IPS-NIHi7 (cell line): ENCODE data around the gene WDFY4.

Experiments used
- DNase-seq: peaks from one replicate; pipeline ENCODE4 v3.0.0; 2012; ENCODE audit warnings: mixed read lengths; ENCODE audit errors: extremely low spot score

WDFY4 gene

DNA sequence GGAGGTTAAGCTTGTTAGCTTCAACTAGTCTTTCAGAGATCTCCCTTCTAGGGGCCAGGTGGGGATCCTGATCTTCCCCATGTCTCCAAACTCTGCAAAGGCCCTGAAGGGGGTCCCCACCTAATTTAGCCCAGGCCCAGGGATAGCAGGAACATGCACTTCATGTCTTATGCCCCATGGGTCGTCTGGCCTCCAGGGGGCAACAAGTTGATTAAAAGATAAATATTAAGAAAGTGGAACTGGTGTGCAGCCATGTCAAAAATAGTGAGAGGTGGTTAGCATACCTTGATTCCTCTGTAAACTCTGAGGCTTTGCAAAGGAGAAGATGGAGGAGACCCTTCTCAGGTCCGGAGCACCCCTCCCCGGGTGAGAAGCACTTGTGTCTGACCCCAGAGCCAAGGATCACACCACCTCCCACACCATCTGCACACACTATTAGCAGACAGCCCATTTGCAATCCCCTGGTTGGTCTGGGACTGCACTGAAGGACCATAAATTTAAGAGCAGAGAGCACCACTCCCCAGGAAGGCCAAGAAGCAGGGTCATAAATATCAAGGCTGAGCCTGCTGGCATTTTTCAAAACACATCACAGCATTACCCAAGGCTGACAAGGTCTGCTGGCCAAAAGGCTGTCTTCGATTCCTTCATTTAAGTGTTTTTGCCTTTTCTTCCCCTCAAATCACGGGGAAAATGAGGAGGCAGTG lies 299.1 kb downstream of the WDFY4 start:
- DNase-seq = no peak

DNA sequence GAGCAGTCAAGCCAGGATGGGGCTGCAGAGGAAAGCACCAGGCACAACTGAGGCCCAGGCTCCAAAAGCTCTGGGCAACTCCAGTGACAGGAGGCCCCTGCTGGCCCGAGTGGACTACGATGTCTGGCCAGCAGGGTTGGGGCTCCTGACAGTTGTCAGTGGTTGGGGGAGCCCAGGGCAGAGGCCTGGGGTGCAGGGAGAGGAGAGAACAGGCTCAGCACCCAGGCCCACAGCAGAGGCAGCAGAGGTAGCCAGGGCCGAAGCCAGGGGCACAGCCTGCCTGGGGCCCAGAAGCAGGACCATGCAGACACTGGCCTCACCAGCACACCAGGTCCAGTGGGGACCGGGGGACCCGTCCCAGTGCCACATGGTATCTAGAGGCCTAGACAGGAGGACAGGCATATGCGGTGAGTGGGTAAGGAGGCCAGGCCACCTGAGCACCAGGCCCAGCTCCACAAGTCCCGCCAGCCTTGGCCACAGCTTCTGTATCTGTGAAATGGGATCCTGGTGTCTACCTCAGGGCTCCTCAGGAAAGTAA lies 301.0 kb downstream of the WDFY4 start:
- no peak for DNase-seq

GRCh38 chr10:48990226-48990625 lies 305.6 kb downstream of the WDFY4 start:
- no peak for DNase-seq

- no peak for DNase-seq
Observed at GRCh38 chr10:48993627-48994026, 309.0 kb downstream of the WDFY4 start.

- DNase-seq = no peak
Observed at GRCh38 chr10:48996329-48996728, 311.7 kb downstream of the WDFY4 start.

- no peak for DNase-seq
Observed at GRCh38 chr10:48999346-48999745, 314.7 kb downstream of the WDFY4 start.

DNA sequence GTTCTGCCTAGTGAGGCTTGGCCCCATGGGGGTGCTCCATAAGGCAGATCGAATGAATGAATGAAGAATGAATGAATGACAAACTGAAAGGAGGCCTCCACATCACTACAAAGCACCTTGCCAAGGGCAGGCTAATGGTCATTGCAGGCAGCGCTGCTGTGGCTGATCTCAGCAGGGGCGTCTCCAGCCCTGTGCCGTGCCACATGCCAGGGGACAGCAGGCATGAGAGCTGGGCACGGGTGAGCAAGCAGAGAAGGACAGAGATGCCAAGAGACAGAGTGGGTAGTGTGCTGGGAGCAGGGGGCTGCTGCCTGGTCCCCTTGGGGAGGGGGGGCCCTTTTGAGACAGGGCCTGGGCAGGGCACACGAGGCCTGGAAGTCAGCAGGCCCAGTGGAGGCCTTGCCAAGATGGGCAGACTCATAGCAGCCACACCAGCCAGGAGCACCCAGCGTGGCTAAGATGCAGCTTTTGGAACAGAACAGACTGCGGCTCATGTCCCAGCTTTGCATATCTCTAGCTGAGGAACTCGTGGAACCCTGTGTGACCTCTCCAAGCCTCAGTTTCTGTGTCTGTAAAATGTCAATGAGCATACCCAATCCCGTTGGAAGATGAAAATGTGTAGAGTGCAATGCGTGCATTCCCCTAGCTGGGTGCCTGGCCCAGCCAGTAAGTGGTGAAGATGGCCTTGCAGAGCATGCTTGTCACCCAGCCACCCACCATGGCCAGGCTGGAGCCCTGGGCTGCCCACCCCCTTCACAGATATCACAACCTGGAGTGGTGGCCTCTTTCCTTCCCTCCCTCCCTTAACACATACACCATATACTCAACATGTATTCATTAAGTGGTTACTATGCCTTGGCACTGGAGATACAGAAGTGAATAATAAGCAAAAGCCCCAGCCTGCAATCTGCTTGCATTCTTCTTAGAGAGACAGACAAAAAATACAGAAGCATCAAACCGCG lies 316.0 kb downstream of the WDFY4 start:
- no peak for DNase-seq

GRCh38 chr10:49001402-49001801 lies 316.7 kb downstream of the WDFY4 start:
- DNase-seq = peak; percentile 85

DNA sequence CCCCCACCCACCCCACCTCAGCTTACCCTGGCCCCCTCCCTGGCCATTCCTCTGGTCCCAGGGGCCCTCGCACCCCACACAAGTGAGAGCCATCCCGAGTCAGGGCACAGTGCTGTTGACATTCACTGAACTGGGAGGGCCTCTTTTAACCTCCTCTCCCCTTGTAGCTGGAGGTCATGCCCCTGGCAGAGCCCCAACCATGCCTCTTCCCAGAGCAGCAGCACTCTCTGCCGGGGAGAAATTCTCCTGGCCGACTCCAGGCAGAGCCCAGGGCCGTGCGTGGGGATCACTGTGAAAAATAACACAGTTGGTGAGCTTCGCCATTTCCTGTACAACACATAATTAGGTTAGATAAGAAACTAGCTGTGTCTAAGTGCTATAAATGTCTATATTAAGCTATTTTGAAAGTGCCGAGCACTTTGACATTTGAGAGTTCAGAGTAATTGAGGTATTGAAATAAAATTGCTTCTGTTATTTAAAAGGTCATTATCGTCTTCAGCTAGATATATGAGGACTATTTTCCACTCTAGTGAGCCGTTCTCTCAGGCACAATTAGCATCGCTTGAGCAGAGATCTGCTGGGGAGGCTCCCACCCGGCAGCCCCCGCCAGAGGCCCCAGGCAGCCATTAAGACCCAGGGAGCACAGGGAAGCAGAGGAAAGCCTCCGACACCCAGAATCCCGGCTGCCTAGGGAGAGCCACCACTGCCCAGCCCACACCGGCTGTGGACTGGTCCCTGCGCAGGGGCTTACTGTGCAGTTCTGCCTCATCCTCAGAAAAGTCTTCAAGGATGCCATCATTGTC lies 317.4 kb downstream of the WDFY4 start:
- DNase-seq = no peak

DNA sequence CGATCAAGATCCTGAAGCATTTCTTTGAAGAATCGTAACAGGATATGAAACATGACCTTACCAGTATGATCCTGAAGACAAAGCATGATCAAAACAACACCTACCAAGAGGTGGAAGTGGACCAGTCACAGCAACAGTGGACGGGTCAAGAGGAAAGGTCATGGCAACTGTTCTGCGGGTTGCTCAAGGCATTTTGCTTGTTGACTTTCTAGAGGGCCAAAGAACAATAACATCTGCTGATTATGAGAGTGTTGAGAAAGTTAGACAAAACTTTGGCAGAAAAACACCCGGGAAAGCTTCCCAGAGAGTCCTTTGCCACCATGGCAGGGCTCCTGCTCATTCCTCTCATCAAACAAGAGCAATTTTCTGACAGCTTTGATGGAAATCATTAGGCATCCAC lies 320.6 kb downstream of the WDFY4 start:
- DNase-seq = no peak

DNA sequence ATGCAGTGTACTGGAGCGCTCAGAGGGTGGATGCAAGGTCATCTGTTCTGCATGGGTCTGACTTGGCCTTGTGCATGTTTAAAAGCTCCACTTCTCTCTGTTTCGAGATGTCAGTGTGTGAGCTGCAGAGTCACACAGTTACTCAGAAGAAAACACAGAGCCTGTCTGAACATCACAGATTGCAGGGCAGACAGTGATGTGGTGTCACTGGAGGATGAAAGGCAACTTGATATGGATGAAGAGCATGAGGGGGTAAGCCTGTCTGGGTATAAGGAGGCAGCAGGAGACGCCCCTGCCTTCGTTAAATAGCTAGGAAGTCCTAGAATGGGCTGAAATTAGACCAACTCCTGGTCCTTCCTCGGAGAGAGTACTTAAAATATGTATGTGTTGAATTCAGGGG lies 322.5 kb downstream of the WDFY4 start:
- no peak for DNase-seq

- no peak for DNase-seq
Observed at GRCh38 chr10:49008091-49008490, 323.4 kb downstream of the WDFY4 start.

- no peak for DNase-seq
Observed at GRCh38 chr10:49008505-49009198, 324.0 kb downstream of the WDFY4 start.

GRCh38 chr10:49009199-49009979 lies 324.7 kb downstream of the WDFY4 start:
- DNase-seq = no peak

GRCh38 chr10:49010295-49010694 lies 325.6 kb downstream of the WDFY4 start:
- no peak for DNase-seq

GRCh38 chr10:49010865-49011264 lies 326.2 kb downstream of the WDFY4 start:
- no peak for DNase-seq

DNA sequence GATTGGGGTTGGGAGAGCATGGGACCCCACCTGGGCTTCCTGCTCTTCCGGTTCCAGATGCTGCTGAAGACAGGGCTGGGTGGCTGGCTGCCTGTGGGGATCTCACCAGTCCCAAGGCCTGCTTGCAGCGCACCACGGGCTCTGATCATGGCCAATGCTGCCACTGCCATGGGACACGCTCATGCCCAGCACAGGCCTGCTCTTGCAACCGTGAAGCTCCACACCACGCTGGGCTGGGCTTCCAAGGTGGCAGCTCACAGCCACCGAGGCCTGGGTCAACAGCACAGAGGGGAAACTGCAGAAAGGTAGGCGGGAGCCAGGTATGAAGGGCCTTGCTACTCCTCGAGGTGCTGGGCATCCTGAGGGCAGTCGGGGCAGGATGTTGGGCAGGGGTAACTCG lies 327.1 kb downstream of the WDFY4 start:
- no peak for DNase-seq

DNA sequence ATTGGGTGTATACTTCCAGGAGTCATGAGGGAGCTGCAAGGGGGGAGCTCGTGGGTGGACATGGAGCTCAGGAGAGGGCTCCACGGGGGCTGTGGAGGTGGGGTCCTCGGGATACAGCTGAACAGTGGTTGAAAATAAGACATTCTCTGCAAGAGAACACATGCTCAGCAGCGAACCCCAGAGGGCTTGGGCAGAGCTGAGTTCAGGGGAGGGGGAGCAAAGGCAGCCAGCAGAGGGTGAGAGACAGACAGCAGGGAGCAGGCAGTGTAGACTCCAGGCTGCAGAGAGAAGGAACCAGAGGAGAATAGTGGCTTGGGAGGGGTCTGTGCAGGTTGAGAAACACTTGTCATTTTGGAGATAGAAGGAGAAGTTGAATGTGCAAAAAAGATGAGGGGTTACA lies 327.9 kb downstream of the WDFY4 start:
- no peak for DNase-seq

GRCh38 chr10:49015700-49016099 lies 331.0 kb downstream of the WDFY4 start:
- no peak for DNase-seq

DNA sequence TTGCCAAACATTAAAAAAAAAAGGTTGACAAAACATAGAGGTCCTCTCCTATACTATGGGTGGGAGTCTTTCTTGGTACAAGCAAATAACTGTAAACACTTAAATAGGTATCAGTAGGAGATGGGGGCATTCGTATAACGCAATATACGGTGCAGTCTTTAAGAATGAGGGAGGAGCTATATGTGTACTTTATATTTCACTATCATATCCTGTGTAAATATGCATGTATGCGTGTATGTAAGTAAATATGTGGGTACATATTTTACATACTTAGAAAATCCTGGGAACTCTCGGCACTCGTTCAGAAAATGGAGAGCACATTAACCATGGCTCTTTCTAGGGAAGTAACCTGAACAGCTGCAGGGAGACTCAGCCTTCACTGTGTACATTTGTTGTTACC lies 337.0 kb downstream of the WDFY4 start:
- no peak for DNase-seq

GRCh38 chr10:49023071-49023470 lies 338.4 kb downstream of the WDFY4 start:
- no peak for DNase-seq
